ENCODE data around the gene SLC37A3.
A peak's percentile ranks its signal among the peaks of the same experiment; 100 is the strongest.

SLC37A3 gene

DNA sequence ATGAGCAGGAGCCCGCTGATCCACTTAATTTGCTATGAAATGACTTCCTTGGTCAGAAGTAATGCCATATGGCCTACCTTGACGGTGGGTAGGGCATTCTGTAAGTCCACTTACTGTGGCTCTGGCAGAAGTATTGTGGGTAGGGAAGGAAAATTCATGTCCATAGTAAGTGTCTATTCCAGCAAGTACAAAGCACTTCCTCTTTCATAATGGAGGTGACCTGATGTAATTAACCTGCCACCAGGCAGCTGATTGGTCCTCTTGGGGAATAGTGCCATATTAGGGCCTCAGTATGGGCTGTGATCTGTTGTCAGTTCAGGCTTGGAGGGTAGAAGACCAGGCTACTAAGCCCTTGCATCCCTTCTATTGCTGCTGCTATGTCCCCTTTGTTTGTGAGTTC lies 103.9 kb downstream of the SLC37A3 start:
- Histone ChIP-seq H3K4me1 (no peaks in the 10 kb centered on the region), H3K4me3 (no peak overlapping the region), H3K27ac (no peak overlapping the region), H3K36me3 (no peaks in the 10 kb centered on the region), H3K27me3 (no peaks in the 10 kb centered on the region), H3K9me3 (no peaks in the 10 kb centered on the region)
- intact Hi-C loops (cut with DNase I; ENCODE audit: low total_unique reads): no loop called here
- DNase-seq: peak in 1 of 2 donors; percentile 11
- TF ChIP-seq, protein P1, sequence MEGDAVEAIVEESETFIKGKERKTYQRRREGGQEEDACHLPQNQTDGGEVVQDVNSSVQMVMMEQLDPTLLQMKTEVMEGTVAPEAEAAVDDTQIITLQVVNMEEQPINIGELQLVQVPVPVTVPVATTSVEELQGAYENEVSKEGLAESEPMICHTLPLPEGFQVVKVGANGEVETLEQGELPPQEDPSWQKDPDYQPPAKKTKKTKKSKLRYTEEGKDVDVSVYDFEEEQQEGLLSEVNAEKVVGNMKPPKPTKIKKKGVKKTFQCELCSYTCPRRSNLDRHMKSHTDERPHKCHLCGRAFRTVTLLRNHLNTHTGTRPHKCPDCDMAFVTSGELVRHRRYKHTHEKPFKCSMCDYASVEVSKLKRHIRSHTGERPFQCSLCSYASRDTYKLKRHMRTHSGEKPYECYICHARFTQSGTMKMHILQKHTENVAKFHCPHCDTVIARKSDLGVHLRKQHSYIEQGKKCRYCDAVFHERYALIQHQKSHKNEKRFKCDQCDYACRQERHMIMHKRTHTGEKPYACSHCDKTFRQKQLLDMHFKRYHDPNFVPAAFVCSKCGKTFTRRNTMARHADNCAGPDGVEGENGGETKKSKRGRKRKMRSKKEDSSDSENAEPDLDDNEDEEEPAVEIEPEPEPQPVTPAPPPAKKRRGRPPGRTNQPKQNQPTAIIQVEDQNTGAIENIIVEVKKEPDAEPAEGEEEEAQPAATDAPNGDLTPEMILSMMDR (IDR thresholded peaks at IDR 0.05): no peak

DNA sequence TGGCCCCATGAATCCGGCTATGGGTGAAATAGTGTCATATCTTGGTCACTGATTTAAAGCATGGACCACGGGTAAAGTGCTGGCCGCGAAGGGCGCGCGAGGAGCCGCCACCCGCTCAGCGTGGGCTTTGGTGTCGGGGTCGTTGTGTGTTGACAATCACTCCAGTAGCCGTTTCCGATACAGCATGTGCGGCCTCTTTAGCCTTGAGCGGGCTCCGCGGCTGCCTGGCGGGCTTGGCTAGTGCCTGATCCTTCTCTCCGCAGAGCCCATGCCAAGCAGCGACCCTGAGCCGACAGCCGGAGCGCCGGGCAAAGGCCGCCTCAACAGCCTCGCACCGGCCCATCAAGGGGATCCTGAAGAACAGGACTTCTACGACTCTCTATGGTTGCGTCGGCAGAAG lies 105.9 kb downstream of the SLC37A3 start:
- H3K27ac ChIP-seq: no peak overlapping the region
- no peaks in the 10 kb centered on the region for H3K36me3 ChIP-seq
- no peak overlapping the region for H3K4me3 ChIP-seq
- no peaks in the 10 kb centered on the region for H3K27me3 ChIP-seq
- TF ChIP-seq, protein P1 (IDR thresholded peaks at IDR 0.05): no peak
- H3K9me3 ChIP-seq: no peaks in the 10 kb centered on the region
- H3K4me1 ChIP-seq: no peaks in the 10 kb centered on the region
- intact Hi-C loops (cut with DNase I; ENCODE audit: low total_unique reads): no loop called here
- peak in 1 of 2 donors; percentile 31 for DNase-seq

DNA sequence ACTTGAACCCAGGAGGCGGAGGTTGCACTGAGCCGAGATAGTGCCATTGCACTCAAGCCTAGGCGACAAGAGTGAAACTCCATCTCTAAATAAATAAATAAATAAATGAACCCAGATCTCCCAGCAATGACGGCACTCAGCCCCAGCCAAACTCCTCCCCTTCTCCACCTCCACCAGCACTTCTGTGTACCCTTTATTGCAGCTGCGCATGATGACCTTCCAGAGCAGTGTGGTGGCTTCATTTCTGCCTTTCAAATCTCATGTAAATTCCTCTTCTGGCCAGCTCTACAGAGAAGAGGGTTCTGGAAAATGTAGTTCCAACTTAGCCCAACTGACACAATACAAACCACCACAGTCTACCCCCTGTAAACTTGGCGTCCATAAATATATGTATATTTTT lies 108.5 kb downstream of the SLC37A3 start:
- intact Hi-C loops (cut with DNase I; ENCODE audit: low total_unique reads): no loop called here
- Histone ChIP-seq H3K27me3 (no peaks in the 10 kb centered on the region), H3K27ac (no peak overlapping the region), H3K36me3 (no peaks in the 10 kb centered on the region), H3K4me1 (no peaks in the 10 kb centered on the region), H3K9me3 (no peaks in the 10 kb centered on the region), H3K4me3 (no peak overlapping the region)
- peak in 1 of 2 donors; percentile 25 for DNase-seq
- TF ChIP-seq, protein P1 (IDR thresholded peaks at IDR 0.05): no peak

DNA sequence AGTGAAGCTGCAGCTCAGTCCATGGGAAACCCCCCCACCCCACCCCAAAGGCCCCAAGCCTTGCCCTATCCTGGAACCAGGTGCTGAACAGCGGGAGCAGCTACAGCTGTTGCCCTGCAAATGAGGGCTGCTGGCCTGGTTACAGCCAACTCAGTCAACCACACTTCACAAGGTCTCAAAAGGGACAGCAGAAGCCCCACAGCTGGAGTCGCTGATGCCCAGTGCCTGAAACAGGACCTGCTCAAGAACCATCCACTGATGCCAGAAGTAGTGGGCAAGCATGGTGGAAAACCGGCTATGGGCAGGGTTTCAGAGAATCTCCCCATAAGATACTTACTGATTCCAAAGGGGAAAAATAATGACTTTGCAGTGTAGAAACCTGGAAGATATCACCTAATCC lies 110.3 kb downstream of the SLC37A3 start:
- Histone ChIP-seq H3K27ac (no peak overlapping the region), H3K4me3 (no peak overlapping the region), H3K27me3 (no peaks in the 10 kb centered on the region), H3K36me3 (no peaks in the 10 kb centered on the region), H3K9me3 (no peaks in the 10 kb centered on the region), H3K4me1 (no peaks in the 10 kb centered on the region)
- peak in 1 of 2 donors; percentile 55 for DNase-seq
- intact Hi-C loops (cut with DNase I; ENCODE audit: low total_unique reads): no loop called here
- TF ChIP-seq, protein P1 (IDR thresholded peaks at IDR 0.05): no peak

DNA sequence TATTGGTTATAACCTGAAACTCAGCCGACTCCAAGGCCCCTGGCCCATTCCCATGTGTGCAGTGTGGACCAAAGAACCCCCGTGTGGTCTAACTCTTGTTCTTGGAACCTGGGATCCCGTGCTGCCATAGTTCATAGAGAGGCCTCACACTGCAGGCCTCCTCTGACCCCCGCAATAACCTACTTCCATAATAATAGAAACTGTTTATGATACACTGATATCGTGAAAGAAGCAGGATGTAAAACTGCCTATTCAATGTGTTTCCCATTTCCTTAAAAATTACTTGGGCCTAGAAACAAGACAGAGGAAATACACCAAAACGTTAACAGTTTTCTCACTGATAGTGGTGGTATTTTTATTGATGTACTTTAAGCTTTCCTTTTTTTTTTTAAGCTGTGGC lies 112.4 kb downstream of the SLC37A3 start:
- TF ChIP-seq, protein P1 (IDR thresholded peaks at IDR 0.05): no peak
- Histone ChIP-seq H3K4me1 (no peaks in the 10 kb centered on the region), H3K27me3 (no peaks in the 10 kb centered on the region), H3K4me3 (no peak overlapping the region), H3K27ac (no peak overlapping the region), H3K36me3 (no peaks in the 10 kb centered on the region), H3K9me3 (no peaks in the 10 kb centered on the region)
- DNase-seq: no peak
- intact Hi-C loops (cut with DNase I; ENCODE audit: low total_unique reads): no loop called here

DNA sequence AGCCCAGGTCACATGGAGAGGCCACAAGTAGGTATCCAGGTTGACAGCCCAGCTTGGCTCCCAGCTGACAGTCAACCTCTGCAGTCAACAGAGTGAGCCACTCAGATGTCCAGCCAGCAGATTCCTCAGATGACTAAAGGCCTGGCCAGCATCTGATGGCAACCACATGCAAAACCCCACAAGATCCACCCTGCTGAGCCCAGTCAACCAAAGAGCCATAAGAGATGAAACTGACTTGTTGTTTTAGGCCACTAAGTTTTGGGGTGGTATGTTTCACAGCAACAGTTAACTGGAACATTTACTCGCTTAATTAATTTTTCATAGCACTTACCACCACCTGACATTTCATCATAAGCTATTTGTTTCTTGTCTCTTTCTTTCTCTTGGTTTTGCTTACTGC lies 114.3 kb downstream of the SLC37A3 start:
- Histone ChIP-seq H3K27ac (no peak overlapping the region), H3K4me3 (no peak overlapping the region), H3K36me3 (no peaks in the 10 kb centered on the region), H3K9me3 (no peaks in the 10 kb centered on the region), H3K4me1 (no peaks in the 10 kb centered on the region), H3K27me3 (no peaks in the 10 kb centered on the region)
- TF ChIP-seq, protein P1 (IDR thresholded peaks at IDR 0.05): no peak
- no peak for DNase-seq
- intact Hi-C loops (cut with DNase I; ENCODE audit: low total_unique reads): no loop called here

Data from tibial artery (tissue), 4 donors.